ENCODE measurements around the gene B3GAT1.

B3GAT1 gene

DNA sequence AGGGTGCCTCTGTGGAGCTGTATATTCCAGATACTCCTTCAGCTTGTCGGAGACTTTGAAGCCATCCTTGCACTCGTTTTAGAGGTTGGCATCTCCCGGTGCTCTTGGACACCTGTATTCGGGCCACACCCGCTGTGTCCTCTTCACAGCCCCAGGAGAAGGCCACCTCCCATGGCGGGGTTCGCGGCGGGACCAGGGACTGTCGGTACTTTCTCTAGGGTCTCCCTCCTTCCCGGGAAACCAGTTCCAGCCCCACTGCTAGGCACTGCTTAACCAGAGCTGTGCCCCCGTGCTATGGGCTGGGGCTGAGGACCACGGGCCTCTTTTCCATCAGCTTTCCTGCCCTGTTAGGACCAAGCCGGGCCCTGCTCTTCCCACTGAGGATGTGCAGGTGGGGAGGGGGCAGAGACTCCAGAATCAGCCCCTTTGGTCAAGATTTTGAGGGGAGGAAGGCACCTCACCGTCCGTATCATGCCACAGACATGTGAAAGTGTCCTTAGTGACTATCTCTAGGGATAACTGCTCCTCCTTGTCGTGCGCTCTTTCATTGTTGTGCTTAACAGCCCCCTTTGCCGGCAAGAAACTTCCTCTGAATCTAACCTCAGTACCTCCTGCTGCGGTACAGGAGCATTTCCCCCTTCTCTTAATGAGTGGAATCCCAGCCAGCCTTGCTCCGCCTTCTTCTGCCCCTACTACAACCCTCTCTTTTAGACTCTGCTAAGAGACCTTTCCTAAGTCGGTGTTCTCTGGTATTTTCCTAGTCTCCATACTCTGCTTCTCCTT is 1.2 kb upstream of the B3GAT1 start:
- DNase-seq = peak in 6 of 58 donors; percentile 45 to 65 (median 54)

DNA sequence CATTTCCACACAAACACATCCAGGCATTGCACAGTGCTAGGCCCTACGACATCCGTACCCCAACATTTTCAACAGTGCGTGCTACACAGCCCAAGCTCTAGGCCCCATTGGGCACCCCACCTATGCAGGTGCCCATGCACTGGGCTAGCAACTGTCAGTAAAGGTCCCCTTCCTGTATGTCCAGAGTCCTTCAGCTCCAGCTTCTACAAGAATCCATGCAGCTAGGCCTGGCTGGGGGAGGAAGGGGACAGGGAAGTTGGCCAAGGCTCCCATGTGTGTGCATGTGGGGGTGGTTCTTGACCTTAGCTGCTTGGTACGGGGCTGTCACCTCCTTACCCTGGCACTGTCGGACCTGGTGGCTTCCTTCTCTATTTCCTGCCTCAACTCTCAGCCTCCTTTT is 1.3 kb downstream of the B3GAT1 start:
- DNase-seq = peak in 3 of 58 donors; percentile 24 to 51 (median 36)

DNA sequence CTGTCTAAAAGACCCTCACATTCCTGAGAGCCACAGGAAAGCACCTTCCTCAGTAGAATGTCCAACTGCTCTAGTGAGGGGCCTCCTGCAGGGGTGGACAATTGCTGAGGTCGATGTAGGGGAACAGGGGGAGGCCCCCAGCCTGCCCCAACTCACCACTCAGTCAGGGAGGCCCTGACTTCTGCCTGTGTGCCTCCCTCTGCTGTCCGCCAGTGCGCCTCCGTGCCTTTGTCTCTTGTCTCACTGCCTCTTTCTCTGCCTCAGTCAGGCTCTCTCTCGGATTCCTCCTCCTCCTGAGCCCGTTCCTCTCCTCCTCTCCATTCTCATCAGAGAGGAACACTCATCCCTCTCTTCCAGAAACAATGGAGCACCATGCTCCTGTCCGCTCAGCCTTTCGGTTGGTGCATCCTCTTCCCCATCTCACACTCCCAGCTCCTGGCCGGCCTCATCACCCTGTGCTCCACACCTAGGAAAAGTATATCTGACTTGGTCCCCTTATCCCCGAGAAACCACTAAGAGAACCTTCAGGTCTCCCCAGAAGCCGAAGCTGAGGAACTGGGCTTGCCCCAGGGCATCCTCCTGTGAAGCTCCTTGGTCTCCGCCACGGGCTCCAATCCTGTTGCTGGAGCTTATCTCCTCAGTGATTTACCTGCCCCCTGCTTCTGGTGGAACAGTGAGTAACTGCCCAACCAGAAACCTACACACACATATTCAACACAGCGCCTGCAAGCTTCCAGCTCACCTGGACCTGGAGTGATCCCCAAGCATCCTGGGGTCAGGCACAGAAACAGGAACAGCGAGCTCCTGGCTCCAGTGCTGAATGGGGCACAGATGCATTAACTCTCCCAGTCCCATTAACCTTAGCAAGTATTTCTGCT is 2.3 kb downstream of the B3GAT1 start:
- DNase-seq = peak in 15 of 58 donors; percentile 17 to 54 (median 36)

DNA sequence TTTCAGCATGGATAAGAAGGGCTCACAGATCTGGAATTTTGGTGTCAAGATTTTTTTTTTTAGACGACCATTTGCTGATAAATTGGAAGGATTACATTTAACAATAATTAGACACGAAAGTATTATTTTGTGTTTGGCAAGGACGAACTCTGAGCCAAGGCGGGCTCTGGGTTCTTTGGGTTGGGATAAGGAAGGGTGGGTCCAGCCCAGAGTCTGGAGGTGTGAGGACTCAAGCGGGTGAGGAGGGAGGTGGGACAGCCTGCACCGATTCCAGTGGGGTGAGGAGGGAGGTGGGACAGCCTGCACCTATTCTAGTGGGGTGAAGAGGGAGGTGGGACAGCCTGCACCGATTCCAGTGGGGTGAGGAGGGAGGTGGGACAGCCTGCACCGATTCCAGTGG is 4.1 kb downstream of the B3GAT1 start:
- DNase-seq = no peak

DNA sequence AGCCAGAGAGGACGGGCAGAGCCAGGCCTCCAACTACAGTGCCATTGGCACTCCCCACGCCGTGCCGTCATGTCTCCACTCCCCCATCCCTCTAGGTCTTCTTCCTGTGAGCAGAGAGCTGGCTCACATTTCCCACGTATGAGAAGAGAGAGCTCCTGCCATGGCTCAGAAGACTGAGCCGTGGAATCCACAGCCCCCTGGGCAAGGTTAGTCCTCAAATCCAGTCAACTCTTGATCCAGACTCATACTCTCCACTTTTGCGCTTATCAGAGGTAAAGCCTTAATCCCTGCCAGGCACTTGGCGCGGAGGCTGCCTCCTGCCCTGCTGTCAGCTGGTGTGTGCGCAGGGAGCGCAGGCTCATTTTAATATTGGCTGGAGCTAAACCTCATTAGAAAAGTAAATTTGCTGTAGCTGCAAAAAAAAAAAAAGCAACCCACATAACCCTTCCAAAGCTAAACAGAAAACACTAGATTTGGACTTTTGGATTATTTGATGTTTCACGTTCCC is 4.7 kb downstream of the B3GAT1 start:
- DNase-seq = peak in 18 of 58 donors; percentile 24 to 62 (median 38)

DNA sequence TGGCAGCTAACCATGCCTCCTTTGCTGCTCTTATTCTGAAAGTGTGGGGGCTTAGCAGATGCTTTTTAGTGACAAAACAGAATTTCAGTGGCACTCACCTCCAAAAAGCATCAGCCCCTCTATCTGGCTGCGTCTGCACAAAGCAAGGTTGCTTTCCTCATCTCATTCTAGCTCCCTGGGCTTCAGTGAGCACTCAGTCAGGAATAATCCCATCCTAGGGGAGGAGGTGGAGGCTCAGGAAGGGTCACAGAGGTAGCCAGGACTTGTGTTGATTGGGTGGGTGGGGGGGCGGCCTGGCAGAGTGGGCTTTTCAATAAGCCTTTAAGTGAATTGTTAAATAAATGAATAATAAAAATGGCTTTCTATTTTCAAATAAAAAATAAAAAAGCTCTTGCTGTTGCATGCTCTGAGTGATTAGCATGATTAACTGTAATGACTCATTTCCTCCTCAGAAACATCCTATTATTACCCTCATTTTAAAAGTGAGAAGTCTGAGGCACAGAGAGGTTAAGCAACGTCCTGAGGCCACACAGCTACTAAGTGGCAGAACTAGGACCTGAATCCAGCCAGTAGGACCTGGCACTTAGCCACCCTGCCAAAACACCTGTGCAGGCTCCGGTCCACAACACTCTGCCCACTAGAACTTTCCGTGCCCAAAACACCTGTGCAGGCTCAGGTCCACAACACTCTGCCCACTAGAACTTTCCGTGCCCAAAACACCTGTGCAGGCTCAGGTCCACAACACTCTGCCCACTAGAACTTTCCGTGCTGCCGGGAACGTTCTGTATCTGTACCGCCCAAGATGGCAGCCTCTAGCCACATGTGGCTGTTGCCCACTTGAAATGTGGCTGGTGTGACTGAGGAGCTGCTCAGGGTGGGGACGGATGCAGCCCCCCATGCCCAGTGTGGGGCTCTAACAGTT is 5.5 kb downstream of the B3GAT1 start:
- DNase-seq = no peak

DNA sequence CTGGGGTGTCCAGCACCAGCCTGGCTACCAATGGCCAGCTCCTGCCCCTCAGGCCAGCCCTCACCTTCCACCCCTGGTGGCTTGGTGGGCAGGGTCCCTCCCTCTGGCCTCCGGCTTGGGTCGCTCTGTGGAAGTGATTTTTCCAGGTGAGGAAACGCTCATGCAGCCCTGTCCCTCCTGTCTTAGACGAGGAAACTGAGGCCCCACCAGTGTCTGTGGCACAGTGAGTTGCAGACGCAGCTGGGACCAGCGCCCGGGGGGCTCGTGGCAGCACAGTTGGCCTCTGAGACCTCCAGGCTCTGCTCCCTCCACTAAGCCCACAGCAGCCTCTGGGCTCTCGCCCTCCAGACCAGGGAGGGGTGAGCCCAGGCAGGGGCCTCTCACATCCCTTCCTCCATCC is 6.2 kb downstream of the B3GAT1 start:
- no peak for DNase-seq

DNA sequence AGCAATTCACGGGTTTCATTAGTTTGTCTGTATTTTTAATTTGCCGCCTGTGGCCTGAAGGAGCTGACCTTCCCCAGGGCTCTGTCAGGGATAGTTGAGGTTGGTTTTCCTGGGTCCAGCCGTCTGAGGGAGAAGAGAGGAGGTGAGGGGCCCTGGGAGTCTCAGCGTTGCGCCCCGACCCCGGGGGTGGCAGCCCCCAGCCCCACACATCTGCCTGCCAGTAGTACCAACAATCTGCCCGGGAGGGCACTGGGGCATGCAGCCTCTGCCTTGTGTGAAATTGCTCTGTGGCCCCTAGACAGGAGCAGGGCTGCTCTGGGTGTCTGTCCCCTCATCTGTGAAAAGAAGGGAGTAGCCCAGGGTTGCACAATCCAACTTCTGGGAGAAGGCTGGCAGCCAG is 6.6 kb downstream of the B3GAT1 start:
- no peak for DNase-seq

DNA sequence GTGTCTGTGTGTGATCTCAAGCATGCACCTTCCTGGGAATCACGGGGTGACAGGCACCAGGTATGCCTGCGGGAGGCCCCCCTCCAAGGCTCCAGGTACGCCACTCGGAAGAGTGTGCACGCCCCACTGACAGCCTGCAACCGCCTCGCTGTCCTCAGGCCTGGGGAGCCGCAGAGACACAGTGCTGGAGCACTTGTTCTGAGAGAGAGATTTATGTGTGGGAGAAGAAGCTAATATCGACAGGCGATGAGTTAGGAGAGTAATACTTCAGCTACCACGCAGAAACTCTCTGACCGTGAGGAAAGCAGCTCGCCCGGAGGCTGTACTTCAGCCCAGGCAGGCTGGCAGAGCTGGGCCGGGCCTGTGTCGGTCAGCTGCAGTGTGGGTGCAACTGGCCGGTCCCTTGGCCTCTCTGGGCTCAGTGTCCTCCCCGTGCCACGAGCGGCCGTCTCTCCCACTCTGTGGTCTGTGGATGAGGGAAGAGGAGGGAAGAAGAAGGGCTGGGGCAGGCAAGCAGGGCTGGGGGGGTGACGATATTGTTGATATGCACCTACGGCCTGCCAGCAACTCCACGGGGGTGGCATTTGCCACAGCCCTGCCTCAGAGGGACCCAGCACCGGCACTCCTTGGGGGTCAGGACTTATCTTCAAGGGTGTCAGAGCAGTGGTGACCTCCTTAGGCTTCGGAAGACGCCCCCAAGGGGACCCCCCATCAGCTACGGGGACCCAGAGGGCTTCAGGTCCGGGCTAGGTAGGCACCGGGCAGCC is 7.3 kb downstream of the B3GAT1 start:
- no peak for DNase-seq

DNA sequence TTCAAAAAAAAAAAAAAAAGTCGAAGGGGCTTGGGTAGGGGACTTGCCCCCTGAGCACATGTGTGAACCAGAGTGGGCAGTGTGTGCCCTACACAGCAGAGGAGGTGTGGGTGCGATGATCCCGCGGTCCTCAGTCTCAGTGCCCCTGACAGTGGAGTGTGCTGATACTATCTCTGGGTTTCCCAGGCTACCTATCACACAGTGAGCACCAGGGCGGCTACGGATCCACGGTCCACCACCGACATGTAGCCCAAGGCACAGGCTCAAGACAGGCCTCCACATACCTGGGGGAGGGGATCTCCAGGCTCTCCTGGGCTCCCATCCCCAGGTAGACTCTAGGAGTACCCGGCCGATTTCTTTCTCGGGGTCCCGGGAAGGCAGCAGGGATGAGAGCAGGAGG is 9.1 kb downstream of the B3GAT1 start:
- no peak for DNase-seq

DNA sequence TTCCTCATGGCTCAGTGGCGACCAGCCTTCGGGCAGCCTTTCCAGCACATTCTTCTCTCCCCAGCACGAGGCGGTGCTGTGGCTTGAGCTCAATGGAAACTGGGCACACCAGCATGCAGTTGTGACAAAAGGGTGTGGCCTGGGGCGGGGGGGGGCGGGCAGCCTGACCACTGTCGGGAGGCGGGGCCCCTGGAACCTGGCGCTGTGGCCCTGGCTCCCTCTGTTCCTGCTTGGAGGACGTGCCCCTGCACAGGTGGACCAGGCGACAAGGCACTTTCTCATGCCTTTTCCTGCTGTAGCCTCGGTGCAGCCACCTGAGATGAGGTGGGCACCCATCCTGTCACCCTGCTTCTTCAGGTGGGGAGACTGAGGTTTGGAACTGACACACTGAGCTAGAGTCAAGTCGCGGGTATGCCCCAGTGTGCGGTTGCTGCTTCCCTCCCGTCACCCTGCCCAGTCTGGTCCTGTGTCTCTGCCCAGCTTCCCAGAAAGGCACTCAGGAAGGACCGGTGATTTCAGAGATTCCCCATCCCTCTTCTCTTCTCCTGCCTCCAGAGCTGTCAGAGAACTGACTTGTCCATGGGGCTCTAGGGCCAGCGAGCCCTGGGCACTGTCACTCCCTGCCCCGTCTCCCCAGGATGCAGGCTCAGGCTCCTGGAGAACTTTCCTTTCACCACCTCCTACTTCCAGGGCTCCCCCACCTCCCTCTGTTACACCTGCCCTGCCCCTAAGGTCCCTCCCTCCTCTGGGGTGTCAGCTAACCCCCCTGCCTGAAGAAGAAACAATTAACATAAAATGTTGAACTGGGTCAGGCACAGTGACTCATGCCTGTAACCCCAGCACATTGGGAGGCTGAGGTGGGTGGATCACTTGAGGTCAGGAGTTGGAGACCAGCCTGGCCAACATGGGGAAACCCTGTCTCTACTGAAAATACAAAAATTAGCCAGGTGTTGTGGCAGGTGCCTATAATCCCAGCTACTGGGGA is 9.9 kb downstream of the B3GAT1 start:
- DNase-seq = no peak

DNA sequence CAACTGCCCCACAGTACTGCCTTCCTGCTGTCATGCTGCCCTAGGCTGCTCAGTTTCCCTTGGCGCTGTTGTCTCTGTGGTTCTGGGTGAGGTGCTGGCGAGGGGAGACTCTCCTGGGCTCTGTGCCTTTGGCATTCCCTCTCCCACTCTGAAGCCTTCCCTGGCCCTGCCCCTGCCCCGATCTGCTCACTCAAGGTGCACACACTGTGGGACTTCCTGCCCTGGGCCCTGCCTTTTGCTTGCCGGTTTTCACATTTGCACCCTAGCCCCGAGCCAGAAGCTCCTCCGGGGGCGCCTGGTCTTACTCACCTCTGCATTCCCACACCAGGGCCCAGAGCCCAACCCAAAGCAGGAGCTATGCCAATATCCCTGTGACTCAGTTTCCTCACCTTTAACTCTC is 12.0 kb downstream of the B3GAT1 start:
- no peak for DNase-seq

DNA sequence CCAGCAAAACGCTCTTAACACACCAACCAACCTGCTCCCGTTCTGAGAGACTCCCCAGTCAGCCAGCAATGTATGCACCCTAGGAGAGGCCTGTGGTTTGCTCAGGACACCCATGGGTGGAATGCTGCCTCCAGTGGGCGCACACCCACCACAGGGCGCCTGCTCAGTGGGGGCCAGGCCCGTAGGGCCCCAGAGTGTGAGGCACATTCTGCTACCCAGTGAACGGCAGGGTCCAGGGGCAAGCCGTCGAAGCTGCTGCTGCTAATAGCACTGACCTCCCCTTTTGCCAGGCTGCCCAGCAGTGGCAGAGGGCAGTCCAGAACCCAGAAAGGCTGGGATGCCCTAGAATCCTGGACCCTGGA is 12.8 kb downstream of the B3GAT1 start:
- no peak for DNase-seq

DNA sequence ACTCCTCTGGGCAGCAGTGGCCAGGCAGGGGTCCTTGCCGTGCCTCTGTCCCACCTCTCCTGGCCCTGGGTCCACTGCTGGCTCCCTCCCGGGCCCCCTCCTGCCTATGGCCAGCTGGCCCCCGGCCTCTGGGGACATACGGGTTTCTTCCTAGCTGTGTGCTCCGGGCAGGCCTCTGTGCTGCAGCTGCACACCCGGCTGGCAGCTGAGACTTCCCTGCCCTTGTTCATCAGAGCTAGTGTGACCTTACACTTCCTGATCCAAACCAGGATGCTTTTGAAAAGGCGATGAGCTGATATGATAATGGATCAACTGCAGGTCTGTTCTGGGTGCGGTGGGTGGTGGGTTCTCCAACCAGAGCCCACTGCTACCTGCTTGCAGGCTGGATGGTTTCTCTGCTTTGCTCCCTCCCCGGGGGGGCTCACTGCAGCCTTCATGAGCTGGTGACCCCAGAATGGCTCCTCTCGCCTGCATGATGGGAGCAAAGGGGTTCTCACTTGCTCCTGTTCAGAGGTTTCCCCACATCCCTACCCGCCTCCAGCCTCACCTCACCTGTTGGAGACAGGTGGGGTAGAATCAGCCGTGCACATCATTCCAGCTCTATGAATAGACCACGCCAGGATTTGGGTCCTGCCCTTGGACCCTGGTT is 13.3 kb downstream of the B3GAT1 start:
- DNase-seq = peak in 24 of 58 donors; percentile 26 to 70 (median 38)

DNA sequence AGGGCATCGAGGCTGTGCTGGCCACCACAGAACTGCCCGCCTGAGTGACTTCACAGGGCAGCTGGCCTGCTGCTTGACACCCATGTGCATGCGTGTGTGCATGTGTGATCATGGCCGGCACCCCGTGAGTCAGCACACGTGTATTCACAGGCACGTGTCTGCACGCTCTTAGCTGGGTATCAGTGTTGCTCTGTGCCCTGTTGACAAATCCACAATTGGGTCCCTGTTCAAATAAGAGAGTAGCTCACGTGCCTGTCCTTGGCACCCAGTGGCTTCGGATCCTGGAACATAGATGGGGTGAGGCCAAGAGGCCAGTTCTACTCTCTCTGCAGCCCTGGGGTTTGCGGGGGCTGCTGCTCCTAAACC is 14.0 kb downstream of the B3GAT1 start:
- peak in 46 of 58 donors; percentile 20 to 92 (median 58) for DNase-seq

DNA sequence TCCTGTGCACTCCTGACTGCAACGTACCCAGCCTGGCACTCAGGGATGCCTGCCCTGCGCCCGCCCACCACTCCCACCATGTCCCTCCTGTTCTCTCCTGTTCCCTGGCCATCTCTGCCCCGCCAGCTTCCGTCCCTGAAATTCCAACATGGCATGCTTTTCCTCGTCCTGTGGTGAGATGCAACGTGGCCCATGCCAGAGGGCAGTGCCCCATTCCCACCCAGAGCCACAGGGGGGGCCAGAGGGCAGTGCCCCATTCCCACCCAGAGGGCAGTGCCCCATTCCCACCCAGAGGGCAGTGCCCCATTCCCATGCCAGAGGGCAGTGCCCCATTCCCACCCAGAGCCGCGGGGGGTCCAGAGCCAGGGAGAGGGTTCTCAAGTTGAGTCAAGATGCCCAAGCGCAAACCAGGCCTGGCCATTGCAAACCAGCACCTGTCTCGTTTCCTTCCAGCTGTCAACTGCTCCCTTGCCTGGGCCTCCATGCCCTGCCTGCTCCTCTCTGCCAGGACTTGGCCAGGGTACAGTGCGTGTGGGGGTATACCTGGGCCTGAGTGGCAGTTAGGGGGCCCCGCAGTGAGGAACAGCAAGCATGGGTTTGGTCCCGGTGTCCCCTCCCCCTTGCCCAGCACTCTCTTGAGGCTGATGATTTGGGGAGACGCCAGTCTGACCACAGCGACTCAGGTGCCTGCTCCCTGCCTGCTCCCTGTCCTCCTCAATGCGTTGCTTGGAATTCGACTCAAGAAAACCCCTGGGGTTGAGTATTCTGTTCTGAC is 14.6 kb downstream of the B3GAT1 start:
- no peak for DNase-seq

DNA sequence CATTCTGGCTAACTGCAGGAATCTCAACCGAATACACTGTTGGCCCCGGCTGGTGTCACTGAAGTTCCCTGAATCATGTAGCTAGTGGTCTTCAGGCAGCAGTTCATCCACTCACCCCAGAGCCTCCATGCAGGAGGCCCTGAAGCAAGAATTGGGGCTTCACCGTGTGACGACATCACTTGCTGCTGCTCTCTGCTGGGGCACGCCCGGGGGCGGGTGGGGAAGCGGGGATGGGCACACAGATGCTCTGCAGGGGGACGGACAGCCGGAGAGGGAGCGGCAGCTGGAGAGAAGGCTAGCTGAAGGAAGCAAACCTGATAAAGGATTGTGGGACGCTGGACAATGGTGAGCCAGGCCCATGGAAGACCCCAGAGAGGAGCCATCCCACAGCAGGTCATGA is 17.0 kb downstream of the B3GAT1 start:
- peak in 1 of 58 donors; percentile 25 for DNase-seq

DNA sequence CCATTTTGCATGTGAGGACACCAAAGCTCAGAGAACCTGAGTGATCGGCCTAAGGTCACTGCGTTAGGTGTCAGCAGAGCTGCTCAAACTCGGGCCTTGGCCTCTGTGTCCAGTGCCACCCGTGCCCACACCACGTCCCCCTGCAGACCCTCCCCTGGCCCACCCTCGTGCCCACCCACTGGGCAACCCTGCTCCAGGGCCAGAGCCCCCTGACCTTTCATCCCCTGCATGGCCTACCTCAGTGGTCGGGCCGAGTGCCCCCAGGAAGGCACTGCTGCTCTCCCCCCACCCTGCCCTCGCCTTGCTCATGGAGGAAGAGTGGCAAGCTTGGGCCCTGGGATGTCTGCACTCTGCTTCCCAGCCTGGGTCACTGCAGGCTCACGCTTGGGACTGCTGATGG is 17.7 kb downstream of the B3GAT1 start:
- DNase-seq = no peak

Data from anterior cingulate cortex (tissue), 58 donors.